GM21423 (cell line): ENCODE results near the gene OCIAD2.
A peak's percentile ranks its signal among the peaks of the same experiment; 100 is the strongest.
"Not testable (repeated sequence)": the region's sequence is repeated elsewhere in the genome, so short reads cannot be mapped to it uniquely, and the experiment has no call there.

Experiments used
- ATAC-seq: cut with Tn5 transposase; IDR thresholded peaks from one replicate; pipeline ENCODE4 v1.9.1; 2021; ENCODE audit warnings: mild to moderate bottlenecking, moderate library complexity; ENCODE audit not compliant: unreplicated experiment

Gene OCIAD2

GRCh38 chr4:48907706-48908477, 1.3 kb upstream of the OCIAD2 start:
- no peak for ATAC-seq

GRCh38 chr4:48905363-48906015, 1.1 kb downstream of the OCIAD2 start:
- no peak for ATAC-seq

DNA sequence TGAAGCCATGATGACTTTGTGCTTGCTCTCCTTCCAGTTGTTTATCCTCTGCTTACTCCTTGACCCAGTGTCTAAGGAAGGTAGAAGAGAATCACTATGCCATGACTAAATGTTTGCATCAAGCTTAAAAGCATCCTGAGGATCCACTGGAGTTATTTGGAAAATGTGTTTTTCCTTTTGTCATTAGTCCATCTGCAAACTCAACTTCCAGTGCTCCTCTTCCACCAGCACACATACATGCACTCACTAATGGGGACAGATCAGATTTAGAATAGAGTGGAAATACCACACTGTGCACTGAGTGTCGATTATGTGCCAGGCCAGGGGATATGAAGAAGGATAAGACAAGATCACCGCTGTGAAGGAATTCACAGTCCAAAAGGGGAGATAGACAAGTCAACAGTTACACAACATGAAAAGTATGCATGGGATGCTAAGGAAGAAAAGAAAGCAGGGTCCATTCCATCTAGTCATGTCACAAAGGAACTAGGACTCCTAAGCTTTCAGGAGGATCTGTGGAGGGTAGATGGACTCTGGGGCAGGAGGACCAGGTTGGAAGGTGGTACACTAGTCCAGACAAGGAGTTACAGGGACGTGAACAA, 1.9 kb downstream of the OCIAD2 start:
- ATAC-seq, result no peak

DNA sequence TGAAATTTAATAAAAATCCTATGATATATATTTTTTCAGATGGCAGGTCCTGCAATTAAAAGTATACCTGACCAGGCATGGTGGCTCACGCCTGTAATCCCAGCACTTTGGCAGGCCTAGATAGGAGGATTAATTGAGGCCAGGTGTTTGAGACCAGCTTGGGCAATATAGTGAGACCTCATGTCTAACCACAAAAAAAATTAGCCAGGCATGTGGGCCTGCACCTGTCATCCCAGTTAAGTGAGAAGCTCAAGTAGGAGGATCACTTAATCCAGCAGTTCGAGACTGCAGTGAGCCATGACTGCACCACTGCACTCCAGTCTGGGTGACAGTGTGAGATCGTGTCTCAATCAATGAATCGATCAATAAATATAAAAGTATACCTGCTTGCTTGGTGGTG, 2.5 kb downstream of the OCIAD2 start:
- no peak for ATAC-seq

DNA sequence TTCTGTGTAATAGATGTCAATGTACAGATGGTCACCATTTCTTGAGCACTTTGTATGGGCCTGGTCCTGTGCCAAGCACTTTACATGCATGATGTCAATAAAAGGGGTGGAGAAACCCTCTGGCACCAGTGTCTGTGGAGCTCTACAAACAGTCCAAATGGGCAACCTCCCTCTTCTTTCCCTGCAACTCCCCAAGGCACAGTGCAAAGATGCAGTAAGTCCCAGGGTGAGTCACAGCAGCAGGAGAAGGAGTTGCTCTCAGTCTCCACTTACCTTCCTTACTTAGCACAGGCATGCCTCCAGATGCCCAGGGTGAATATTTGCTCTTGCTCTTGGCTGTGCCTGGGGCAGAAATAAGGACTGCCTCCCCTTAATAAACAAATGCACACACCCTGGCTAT, 4.3 kb downstream of the OCIAD2 start:
- ATAC-seq, result no peak

- ATAC-seq, result no peak
Observed at GRCh38 chr4:48901196-48901595, 5.4 kb downstream of the OCIAD2 start.

GRCh38 chr4:48899950-48900349, 6.6 kb downstream of the OCIAD2 start:
- no peak for ATAC-seq

- ATAC-seq, result no peak
Observed at GRCh38 chr4:48899432-48899749, 7.2 kb downstream of the OCIAD2 start.

- ATAC-seq, result peak; percentile 81
Observed at GRCh38 chr4:48898733-48899431, 7.7 kb downstream of the OCIAD2 start.

DNA sequence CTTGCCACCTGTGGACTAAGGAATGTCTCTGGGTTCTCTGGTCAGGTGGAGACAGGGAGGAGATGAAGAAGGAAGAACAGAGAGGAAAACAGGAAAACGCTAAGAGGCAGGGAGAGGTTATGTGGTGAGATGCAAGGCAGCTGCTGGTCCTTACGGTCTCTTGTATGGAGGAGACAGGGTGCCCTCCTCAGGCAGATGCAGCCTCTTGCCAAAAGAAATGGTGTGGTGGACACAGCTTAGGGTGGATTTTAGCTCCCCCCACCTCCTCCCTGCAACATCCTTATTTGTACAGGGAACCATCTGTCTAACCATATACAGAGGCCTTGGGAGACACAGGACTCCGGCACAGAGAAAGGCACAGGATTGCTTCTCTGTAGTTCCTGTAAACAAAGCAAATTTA, 9.7 kb downstream of the OCIAD2 start:
- ATAC-seq, result no peak

GRCh38 chr4:48891028-48891619, 15.4 kb downstream of the OCIAD2 start:
- ATAC-seq, result no peak

DNA sequence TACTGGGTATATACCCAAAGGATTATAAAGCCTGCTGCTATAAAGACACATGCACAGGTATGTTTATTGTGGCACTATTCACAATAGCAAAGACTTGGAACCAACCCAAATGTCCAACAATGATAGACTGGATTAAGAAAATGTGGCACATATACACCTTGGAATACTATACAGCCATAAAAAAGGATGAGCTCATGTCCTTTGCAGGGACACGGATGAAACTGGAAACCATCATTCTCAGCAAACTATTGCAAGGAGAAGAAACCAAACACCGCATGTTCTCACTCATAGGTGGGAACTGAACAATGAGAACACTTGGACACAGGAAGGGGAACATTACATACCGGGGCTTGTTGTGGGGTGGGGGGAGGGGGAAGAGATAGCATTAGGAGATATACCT, 16.8 kb downstream of the OCIAD2 start:
- ATAC-seq, result not testable (repeated sequence)

DNA sequence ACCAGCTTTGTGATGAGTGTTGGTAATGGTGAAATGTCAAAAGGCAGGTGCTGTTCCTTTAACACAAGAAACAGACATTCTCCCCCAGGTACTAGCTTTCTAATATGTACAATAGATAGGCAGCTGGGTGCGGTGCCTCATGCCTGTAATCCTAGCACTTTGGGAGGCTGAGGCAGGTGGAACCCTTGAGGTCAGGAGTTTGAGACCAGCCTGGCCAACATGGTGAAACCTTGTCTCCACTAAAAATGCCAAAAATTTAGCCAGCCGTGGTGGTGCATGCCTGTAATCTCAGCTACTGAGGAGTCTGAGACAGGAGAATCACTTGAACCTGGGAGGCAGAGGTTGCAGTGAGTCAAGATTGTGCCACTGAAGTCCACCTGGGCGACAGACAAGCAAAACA, 24.9 kb downstream of the OCIAD2 start:
- ATAC-seq, result not testable (repeated sequence)

- no peak for ATAC-seq
Observed at GRCh38 chr4:48879561-48880442, 26.8 kb downstream of the OCIAD2 start.

GRCh38 chr4:48877827-48878535, 28.6 kb downstream of the OCIAD2 start:
- ATAC-seq, result no peak

DNA sequence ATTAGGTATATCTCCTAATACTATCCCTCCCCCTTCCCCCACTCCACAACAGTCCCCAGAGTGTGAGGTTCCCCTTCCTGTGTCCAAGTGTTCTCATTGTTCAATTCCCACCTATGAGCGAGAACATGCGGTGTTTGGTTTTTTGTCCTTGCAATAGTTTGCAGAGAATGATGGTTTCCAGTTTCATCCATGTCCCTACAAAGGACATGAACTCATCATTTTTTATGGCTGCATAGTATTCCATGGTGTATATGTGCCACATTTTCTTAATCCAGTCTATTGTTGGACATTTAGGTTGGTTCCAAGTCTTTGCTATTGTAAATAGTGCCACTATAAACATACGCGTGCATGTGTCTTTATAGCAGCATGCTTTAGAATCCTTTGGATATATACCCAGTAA, 41.9 kb downstream of the OCIAD2 start:
- not testable (repeated sequence) for ATAC-seq

DNA sequence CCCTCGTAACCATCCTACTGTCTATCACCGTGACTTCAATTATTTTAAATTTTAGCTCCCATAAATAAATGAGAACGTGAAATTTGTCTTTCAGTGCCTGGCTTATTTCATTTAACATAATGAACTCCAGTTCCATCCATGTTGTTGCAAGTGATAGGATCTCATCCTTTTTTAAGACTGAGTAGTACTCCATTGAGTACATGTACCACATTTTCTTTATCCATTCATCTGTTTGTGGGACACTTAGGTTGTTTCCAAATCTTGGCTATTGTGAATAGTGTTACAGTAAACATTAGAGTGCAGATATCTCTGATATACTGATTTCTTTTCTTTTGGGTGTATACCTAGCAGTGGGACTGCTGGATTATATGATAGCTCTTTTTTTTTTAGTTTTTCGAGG, 42.8 kb downstream of the OCIAD2 start:
- no peak for ATAC-seq

GRCh38 chr4:48862661-48863060, 43.9 kb downstream of the OCIAD2 start:
- ATAC-seq, result no peak

GRCh38 chr4:48862038-48862437, 44.5 kb downstream of the OCIAD2 start:
- no peak for ATAC-seq

DNA sequence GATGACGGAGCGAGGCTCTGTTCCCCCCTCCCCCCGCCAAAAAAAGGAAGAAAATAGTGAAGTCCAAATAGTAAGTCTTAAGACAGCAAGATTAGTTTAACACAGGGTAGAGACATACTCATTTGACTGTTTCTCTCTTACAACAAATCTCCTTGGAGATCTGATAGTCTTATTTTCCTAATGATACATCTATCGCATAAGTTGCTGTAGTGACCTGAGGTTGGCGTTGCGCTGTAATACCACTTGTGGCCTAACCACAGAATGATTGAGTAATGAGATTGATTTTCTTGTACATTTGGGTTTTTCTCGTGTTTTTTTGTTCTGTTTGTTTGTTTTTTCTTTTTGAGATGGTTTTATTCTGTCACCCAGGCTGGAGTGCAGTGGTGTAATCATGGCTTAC, 48.4 kb downstream of the OCIAD2 start:
- ATAC-seq, result no peak
